ENCODE data around the gene FURIN.
A peak's percentile ranks its signal among the peaks of the same experiment; 100 is the strongest.

FURIN gene

DNA sequence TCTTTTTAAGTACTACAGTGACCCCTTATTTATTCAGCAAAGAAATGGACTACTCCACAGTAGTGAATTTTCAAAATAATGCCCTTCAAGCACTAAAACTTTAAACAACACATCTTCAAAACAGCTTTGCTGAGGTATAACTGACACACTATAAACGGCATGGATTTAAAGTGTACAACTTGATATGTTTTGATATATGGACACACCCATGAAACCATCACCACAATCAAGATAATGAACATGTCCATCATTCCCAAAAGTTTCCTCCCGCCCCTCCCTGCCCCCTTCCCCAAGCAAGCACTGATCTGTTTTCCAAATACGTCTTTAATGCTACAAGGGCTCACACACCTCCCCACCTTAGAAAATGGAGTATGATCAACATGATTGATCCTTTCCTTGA lies 1.6 kb upstream of the FURIN start:
- Histone ChIP-seq H3K4me2 (ENCODE audit: low read length) (no peak overlapping the region), H3K36me3 (ENCODE audit: control insufficient read depth, insufficient read depth, low read length) (no peaks in the 10 kb centered on the region), H2BK15ac (replicated peaks; ENCODE audit: low read depth) (no peak overlapping the region), H4K5ac (ENCODE audit: low read length) (no peak overlapping the region), H3K27ac (ENCODE audit: low read depth, low read length) (no peak overlapping the region), H3K27me3 (ENCODE audit: insufficient read depth, low read length, poor library complexity) (no peaks in the 10 kb centered on the region), H3K4me1 (ENCODE audit: control insufficient read depth, low read depth, low read length) (peaks cover 21% of the 10 kb centered on the region), H3K79me1 (ENCODE audit: low read length) (peaks cover 3% of the 10 kb centered on the region), H3K18ac (ENCODE audit: low read length) (no peak overlapping the region), H4K8ac (ENCODE audit: low read depth, low read length) (no peak overlapping the region), H3K4ac (ENCODE audit: low read depth, low read length) (no peak overlapping the region), H3K4me3 (ENCODE audit: low read length) (no peak overlapping the region), H2BK120ac (ENCODE audit: low read depth, low read length) (no peak overlapping the region), H2BK5ac (ENCODE audit: low read length) (no peak overlapping the region), H3K56ac (ENCODE audit: low read length) (no peak overlapping the region), H3K79me2 (ENCODE audit: control insufficient read depth, insufficient read depth, low read length) (peaks cover 2% of the 10 kb centered on the region), H2AK5ac (ENCODE audit: low read length) (no peak overlapping the region), H3K9ac (ENCODE audit: low read length) (no peak overlapping the region), H3K23ac (ENCODE audit: low read length) (no peak overlapping the region)
- no peak for DNase-seq
- WGBS (ENCODE audit: extremely low coverage, insufficient coverage, low lambda C conversion rate): no CpG with 5 or more reads among the region's 3 CpGs

DNA sequence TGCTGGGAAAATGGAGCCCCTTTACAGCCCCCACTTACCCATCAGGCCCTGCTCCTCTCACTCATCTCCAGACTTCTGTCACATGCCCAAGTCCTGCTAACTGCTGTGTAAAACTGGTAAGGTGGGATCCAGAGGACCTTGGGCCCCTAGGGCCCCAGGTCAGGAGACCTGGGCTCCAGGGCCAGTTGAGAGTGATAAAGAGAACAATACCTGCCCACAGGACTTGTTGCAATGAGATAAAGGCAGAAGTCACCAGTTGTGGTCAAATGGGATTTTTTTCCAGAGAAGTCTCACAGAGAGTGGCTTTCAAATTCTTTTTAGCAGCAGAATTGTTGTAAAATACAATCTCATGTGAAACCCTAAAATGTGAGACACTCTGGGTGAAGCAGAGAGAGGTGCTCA lies 753 bp downstream of the FURIN start:
- peak overlapping the region; percentile 50 for H3K9ac ChIP-seq (ENCODE audit: low read length)
- H3K79me2 ChIP-seq (ENCODE audit: control insufficient read depth, insufficient read depth, low read length): peaks cover 23% of the 10 kb centered on the region
- H3K23ac ChIP-seq (ENCODE audit: low read length): no peak overlapping the region
- H3K4ac ChIP-seq (ENCODE audit: low read depth, low read length): peak overlapping the region; percentile 38
- no peaks in the 10 kb centered on the region for H3K27me3 ChIP-seq (ENCODE audit: insufficient read depth, low read length, poor library complexity)
- no peak overlapping the region for H4K8ac ChIP-seq (ENCODE audit: low read depth, low read length)
- H3K79me1 ChIP-seq (ENCODE audit: low read length): peaks cover 9% of the 10 kb centered on the region
- peaks cover 31% of the 10 kb centered on the region for H3K4me1 ChIP-seq (ENCODE audit: control insufficient read depth, low read depth, low read length)
- H3K36me3 ChIP-seq (ENCODE audit: control insufficient read depth, insufficient read depth, low read length): no peaks in the 10 kb centered on the region
- no peak overlapping the region for H2AK5ac ChIP-seq (ENCODE audit: low read length)
- H3K18ac ChIP-seq (ENCODE audit: low read length): peak overlapping the region; percentile 78
- H3K56ac ChIP-seq (ENCODE audit: low read length): peak overlapping the region; percentile 57
- H3K4me2 ChIP-seq (ENCODE audit: low read length): no peak overlapping the region
- peak overlapping the region; percentile 42 for H2BK15ac ChIP-seq (replicated peaks; ENCODE audit: low read depth)
- no peak overlapping the region for H4K5ac ChIP-seq (ENCODE audit: low read length)
- H3K4me3 ChIP-seq (ENCODE audit: low read length): no peak overlapping the region
- H2BK120ac ChIP-seq (ENCODE audit: low read depth, low read length): peak overlapping the region; percentile 48
- DNase-seq: peak; percentile 72
- peak overlapping the region; percentile 59 for H3K27ac ChIP-seq (ENCODE audit: low read depth, low read length)
- peak overlapping the region; percentile 10 for H2BK5ac ChIP-seq (ENCODE audit: low read length)

- Histone ChIP-seq H3K18ac (ENCODE audit: low read length) (peak overlapping the region; percentile 82), H2BK120ac (ENCODE audit: low read depth, low read length) (no peak overlapping the region), H3K4me2 (ENCODE audit: low read length) (no peak overlapping the region), H4K8ac (ENCODE audit: low read depth, low read length) (no peak overlapping the region), H3K79me2 (ENCODE audit: control insufficient read depth, insufficient read depth, low read length) (peaks cover 26% of the 10 kb centered on the region), H2BK5ac (ENCODE audit: low read length) (peak overlapping the region; percentile 24), H3K27me3 (ENCODE audit: insufficient read depth, low read length, poor library complexity) (no peaks in the 10 kb centered on the region), H3K27ac (ENCODE audit: low read depth, low read length) (peak overlapping the region; percentile 59), H3K79me1 (ENCODE audit: low read length) (peaks cover 9% of the 10 kb centered on the region), H3K9ac (ENCODE audit: low read length) (peak overlapping the region; percentile 91), H3K4ac (ENCODE audit: low read depth, low read length) (peak overlapping the region; percentile 38), H3K4me3 (ENCODE audit: low read length) (no peak overlapping the region), H3K56ac (ENCODE audit: low read length) (peak overlapping the region; percentile 92), H3K23ac (ENCODE audit: low read length) (peak overlapping the region; percentile 1), H3K36me3 (ENCODE audit: control insufficient read depth, insufficient read depth, low read length) (no peaks in the 10 kb centered on the region), H2AK5ac (ENCODE audit: low read length) (peak overlapping the region; percentile 72), H3K4me1 (ENCODE audit: control insufficient read depth, low read depth, low read length) (peaks cover 31% of the 10 kb centered on the region), H4K5ac (ENCODE audit: low read length) (peak overlapping the region; percentile 48), H2BK15ac (replicated peaks; ENCODE audit: low read depth) (no peak overlapping the region)
- DNase-seq: peak; percentile 96
- no CpG with 5 or more reads among the region's 9 CpGs for WGBS (ENCODE audit: extremely low coverage, insufficient coverage, low lambda C conversion rate)
These were observed 1.4 kb downstream of the FURIN start for GRCh38 chr15:90869601-90870353.

- peak overlapping the region; percentile 59 for H3K27ac ChIP-seq (ENCODE audit: low read depth, low read length)
- peaks cover 31% of the 10 kb centered on the region for H3K4me1 ChIP-seq (ENCODE audit: control insufficient read depth, low read depth, low read length)
These were observed 2.2 kb downstream of the FURIN start for GRCh38 chr15:90870354-90871138.

DNA sequence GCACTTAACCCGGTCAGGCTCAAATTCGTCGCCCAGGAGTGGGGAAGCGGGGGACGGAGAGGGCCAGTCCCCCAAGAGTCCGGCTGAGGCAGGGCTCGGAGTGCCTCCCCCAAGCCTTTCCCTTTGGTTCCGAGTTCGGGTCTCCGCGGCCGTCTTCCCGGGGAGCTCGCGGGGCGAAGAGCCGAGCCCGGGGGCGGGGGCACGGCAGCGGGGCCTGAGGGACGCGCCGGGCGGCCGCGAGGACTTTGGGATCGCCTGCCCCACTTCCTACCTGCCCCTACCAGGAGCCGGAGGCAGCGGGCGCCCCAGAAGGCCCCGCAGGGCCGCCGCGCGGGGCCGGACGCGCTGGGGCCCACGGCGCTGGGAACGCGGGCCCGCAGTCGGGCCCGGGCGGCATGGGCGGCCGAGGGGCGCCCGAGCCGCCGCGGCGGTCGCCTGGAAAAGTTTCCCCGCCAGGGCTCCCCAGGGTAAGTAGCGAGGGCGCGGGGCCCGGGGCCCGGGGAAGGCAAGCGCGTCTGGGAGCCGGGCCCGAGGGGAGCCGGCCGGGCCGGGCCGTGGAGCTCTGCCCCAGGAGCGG lies 2.8 kb downstream of the FURIN start:
- no peak overlapping the region for H2AK5ac ChIP-seq (ENCODE audit: low read length)
- peaks cover 31% of the 10 kb centered on the region for H3K4me1 ChIP-seq (ENCODE audit: control insufficient read depth, low read depth, low read length)
- no peaks in the 10 kb centered on the region for H3K27me3 ChIP-seq (ENCODE audit: insufficient read depth, low read length, poor library complexity)
- peak overlapping the region; percentile 59 for H3K27ac ChIP-seq (ENCODE audit: low read depth, low read length)
- no peak overlapping the region for H4K5ac ChIP-seq (ENCODE audit: low read length)
- peak overlapping the region; percentile 59 for H4K8ac ChIP-seq (ENCODE audit: low read depth, low read length)
- no CpG with 5 or more reads among the region's 71 CpGs for WGBS (ENCODE audit: extremely low coverage, insufficient coverage, low lambda C conversion rate)
- no peak overlapping the region for H2BK15ac ChIP-seq (replicated peaks; ENCODE audit: low read depth)
- H3K79me1 ChIP-seq (ENCODE audit: low read length): peaks cover 9% of the 10 kb centered on the region
- peak overlapping the region; percentile 49 for H2BK5ac ChIP-seq (ENCODE audit: low read length)
- peak; percentile 19 for DNase-seq
- H3K36me3 ChIP-seq (ENCODE audit: control insufficient read depth, insufficient read depth, low read length): peaks cover under 1% of the 10 kb centered on the region
- peak overlapping the region; percentile 68 for H3K4me3 ChIP-seq (ENCODE audit: low read length)
- peaks cover 33% of the 10 kb centered on the region for H3K79me2 ChIP-seq (ENCODE audit: control insufficient read depth, insufficient read depth, low read length)
- H2BK120ac ChIP-seq (ENCODE audit: low read depth, low read length): peak overlapping the region; percentile 73
- H3K23ac ChIP-seq (ENCODE audit: low read length): peak overlapping the region; percentile 29
- H3K56ac ChIP-seq (ENCODE audit: low read length): peak overlapping the region; percentile 94
- peak overlapping the region; percentile 91 for H3K9ac ChIP-seq (ENCODE audit: low read length)
- peak overlapping the region; percentile 99 for H3K4ac ChIP-seq (ENCODE audit: low read depth, low read length)
- H3K18ac ChIP-seq (ENCODE audit: low read length): peak overlapping the region; percentile 97
- H3K4me2 ChIP-seq (ENCODE audit: low read length): peak overlapping the region; percentile 53

More at GRCh38 chr15:90870354-90871138, 2.2 kb downstream of the FURIN start:
- Histone ChIP-seq H3K4me2 (ENCODE audit: low read length) (peak overlapping the region; percentile 53), H3K56ac (ENCODE audit: low read length) (peak overlapping the region; percentile 92), H3K4ac (ENCODE audit: low read depth, low read length) (peak overlapping the region; percentile 99), H3K79me1 (ENCODE audit: low read length) (peaks cover 9% of the 10 kb centered on the region), H4K8ac (ENCODE audit: low read depth, low read length) (peak overlapping the region; percentile 59), H3K36me3 (ENCODE audit: control insufficient read depth, insufficient read depth, low read length) (no peaks in the 10 kb centered on the region), H2BK120ac (ENCODE audit: low read depth, low read length) (peak overlapping the region; percentile 73), H3K4me3 (ENCODE audit: low read length) (peak overlapping the region; percentile 68), H2BK5ac (ENCODE audit: low read length) (peak overlapping the region; percentile 59), H3K23ac (ENCODE audit: low read length) (peak overlapping the region; percentile 1), H3K79me2 (ENCODE audit: control insufficient read depth, insufficient read depth, low read length) (peaks cover 32% of the 10 kb centered on the region), H3K27me3 (ENCODE audit: insufficient read depth, low read length, poor library complexity) (no peaks in the 10 kb centered on the region), H3K9ac (ENCODE audit: low read length) (peak overlapping the region; percentile 91), H2AK5ac (ENCODE audit: low read length) (peak overlapping the region; percentile 72), H2BK15ac (replicated peaks; ENCODE audit: low read depth) (no peak overlapping the region), H4K5ac (ENCODE audit: low read length) (peak overlapping the region; percentile 48), H3K18ac (ENCODE audit: low read length) (peak overlapping the region; percentile 97)
- WGBS (ENCODE audit: extremely low coverage, insufficient coverage, low lambda C conversion rate): no CpG with 5 or more reads among the region's 19 CpGs
- peak; percentile 72 for DNase-seq

Data from mesendoderm (in vitro differentiated cells).